HG02852 (cell line): Measurements from ENCODE around the gene CARTPT.

ENCODE experiments used
- ATAC-seq: cut with Tn5 transposase; IDR thresholded peaks from one replicate; pipeline ENCODE4 v1.9.1; 2021; ENCODE audit warnings: mild to moderate bottlenecking, moderate library complexity; ENCODE audit not compliant: unreplicated experiment

CARTPT gene

DNA sequence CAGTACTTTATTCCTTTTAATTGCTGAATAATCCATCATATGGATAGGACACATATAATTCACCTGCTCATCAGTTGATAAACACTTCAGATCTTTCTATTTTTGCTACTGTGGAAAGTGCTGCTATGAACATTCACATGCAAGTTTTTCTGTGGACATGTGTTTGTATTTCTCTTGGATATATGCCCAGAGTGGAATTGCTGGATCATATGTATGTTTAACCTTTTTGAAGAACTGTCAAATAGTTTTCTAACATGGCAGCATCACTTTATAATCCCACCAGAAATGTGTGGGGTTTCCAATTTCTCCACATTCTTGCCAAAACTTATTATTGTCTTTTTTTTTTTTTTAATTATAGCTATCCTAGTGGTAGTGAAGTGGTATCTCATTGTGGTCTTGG is 15.1 kb downstream of the CARTPT start:
- no peak for ATAC-seq

DNA sequence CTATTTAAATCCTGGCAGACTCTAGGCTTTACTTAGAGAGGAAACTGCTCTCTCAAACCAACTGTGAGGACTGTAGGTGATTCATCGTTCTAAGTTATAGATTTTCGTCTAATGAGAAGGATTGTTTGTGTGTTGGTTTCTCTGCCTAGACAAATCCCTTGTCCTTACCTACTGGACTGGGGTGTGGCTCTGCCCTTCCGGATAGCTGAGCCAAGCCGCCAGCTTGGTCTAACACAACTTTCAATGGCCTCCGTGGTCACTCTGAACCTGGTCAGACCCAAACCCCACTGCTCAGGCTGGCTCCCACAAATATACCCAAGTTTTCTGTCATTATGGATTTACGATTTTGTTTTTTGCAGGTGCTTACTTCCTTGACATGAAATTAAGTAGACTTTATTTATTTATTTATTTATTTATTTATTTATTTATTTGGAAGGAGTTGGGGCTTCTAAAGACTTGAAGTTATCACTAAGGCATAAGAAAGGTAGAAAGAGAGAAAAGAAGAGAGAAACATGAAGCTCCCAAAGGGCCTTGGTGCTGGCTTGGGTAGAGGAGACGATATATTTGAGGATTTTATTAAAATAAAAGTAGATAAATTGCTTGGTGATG is 19.0 kb downstream of the CARTPT start:
- no peak for ATAC-seq

DNA sequence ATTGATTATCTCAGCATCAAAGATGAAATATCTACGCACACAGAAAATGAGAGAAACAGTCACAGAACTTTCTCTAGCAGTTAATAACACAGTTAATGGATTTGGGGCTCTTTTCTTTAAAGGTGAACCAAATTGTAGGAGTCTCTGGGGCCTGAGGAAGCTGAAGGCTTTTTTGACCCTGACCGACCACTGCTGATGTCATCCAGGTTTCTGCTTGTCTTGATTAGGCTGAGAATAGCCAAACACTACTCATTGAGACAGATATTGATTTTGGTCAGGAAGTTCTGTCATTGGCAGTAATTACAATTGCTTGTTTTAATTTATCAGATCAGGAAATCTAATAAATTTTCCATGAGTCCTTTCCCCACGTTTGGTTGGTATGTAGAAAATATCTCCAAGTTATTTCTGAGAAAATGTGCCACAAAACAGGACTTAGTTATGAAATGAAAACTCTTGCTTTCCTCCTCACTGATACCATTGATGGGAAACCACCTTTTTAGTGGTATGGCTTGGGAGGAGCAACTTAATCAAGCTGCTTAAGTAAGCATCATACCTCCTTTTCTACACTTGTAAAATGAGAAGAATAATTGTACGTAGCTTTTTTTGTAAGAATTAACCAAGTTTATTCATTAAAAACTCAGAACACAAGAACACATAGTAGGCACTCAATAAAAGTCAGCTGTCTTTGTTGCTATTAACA is 19.7 kb downstream of the CARTPT start:
- no peak for ATAC-seq

DNA sequence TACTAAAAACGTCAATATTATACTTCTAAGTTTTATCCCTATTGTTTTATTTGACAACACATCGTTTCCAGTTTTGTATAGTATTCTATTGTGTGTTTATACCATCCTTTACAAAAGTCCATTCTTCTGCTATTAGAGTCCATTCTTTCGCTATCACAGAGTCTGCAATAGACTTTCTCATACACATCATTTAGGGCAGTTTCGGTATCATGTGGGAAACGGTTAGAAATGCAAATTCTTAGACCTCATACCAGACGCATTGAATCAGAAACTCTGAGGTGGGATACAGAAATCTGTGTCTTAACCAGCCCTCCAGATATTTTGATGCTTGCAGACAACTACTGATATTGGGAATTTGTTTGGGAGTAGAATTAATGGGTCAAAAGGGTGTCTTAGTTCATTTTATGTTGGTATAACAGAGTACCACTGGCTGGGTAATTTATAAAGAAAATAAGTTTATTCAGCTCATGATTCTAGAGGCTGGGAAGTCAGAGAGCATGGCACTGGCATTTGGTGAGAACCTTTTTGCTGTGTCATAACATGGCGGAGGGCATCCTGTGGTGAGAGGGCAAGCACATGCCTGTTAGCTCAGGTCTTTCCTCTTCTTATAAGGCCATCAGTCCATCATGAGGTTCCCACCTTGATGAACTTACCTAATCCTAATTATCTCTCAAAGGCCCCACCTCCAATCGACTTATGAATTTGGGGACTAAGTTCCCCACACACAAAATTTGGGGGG is 21.1 kb downstream of the CARTPT start:
- peak; percentile 99 for ATAC-seq

DNA sequence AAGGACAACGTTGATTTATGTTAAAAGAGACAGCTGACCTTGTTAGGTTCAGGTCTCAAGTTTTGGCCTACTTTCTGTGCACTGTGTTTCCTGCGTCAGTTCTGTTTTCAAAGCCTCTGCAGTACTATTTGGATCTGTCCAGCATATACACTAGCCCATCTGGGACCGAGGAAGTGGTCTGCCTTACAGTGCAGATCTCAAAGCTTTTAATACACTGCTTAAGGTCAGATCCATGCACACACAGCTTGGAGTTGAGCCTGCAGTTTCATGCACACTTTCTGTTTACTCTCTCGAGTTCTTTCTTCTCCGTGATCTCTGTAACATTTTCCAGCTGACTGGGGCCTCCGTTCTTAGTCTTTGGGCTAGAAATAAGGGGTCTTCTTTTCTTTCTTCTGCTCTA is 24.1 kb downstream of the CARTPT start:
- no peak for ATAC-seq

DNA sequence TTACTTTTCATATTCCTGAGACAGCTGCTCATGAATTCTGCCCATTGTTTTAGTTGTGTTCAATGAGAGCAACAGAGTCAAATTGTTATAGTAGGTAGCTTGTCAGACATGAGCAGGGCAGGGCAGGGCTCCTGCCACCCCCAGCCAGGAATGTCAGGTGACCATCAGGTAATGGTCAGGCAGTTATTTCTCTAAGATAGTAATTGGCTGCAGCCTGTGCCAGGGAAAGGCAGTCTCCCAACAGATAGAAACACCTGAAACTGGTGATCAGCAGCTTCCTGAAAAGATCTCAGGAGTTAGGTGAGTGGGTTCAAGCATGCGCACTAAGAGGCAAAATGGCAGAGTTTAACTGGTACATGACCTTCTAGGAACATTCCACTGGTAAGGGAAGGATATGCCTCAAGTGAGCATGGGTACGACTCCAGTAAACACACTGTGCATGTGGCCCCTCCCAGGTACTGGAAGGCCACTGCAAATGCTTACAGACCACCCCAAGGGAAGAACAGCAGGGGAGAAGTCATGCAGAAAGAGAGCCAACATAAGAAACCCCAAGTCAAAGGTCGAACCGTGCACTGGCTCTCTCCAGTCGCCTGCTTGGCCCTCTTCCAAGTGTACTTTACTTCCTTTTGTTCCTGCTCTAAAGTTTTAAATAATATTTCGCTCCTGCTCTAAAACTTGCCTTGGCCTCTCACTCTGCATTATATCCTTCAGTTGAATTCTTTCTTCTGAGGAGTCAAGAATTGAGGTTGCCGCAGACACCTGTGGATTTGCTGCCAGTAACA is 25.1 kb downstream of the CARTPT start:
- no peak for ATAC-seq

DNA sequence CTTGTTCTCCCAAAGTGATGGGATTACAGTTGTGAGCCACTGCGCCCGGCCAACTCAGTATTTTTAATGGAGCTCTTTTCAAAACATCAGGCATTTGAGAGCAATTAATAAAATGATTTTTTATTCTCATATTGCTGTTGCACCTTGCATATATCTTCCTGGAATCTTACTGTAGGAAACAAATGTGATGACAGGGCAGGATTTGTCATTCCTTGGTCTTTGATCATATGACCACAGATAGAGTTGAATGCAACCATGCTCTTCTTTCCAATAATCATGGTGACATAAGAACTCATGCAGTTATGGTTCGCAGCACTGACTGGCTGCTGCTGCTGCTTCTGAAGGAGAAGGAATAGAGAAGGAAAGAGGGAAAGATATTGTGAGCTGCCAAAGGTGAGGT is 28.1 kb downstream of the CARTPT start:
- no peak for ATAC-seq

DNA sequence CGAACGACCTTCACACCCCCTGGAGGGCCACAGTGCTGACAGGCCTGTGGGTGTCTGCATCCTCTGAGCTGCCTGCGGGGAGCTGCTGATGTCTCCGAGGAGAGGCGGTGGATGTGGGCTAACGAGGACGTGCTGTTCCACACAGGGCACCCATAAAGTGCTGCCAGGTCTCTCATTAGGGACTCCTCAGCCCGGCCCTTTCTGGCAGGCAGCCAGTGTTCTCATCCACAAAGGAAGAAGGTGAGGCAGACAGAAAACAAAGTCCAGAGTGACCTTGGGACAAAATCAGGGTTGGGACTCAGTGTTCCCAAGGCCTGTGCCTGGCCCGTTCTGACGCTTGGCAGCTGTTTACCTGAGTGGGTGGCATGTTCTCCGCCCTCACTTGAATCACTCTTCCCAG is 29.3 kb downstream of the CARTPT start:
- no peak for ATAC-seq

DNA sequence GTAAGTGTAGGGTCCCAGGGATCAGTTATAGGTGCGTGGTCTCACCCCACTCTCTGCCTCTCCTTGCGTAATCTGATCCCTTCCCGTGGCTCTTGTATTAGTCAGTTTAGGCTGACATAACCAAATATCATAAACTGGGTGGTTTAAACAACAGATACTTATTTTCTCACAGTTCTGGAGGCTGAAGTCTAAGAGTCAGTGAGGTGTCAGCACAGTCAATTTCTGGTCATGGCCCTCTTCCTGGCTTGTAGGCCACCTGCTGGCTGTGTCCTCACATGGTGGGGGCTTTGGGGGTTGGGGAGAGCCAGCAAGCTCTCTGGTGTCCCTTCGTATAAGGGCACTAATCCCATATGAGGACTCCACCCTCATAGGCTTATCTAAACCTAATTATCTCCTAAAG is 32.3 kb downstream of the CARTPT start:
- ATAC-seq: no peak

DNA sequence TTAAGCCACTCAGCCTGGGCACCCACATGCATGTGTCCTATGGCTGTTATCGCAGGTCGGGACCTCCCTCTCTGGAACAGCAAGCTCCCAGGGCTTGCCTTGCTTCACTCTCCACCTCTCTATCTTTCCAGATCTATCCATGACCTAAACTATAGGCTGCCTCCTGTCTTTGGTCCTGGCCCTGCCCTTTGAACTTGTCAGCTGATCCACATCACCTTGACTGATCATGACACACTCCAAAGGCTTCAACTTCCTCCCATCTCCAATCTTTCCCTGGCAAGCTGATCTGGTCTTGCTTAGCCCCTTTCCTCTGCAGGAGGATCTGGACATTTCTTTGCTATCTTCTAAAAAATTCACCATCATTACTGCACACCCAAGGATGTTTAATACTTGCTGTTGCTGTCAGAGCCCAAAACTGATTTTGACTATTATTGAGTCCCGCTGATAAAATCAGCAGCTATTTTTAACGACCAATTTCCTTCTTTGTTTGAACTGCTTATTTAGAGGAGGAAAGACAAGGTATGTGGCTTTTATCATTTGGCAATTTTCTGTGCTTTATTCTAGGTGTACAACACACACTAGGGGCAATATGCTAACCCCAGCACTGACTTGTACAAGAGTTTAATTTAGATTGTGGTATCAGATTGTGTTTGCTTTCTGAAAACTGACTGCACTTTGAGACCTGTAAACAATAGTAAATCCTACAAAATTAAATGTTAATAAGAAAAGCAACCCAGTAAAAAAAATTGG is 33.5 kb downstream of the CARTPT start:
- ATAC-seq: no peak

DNA sequence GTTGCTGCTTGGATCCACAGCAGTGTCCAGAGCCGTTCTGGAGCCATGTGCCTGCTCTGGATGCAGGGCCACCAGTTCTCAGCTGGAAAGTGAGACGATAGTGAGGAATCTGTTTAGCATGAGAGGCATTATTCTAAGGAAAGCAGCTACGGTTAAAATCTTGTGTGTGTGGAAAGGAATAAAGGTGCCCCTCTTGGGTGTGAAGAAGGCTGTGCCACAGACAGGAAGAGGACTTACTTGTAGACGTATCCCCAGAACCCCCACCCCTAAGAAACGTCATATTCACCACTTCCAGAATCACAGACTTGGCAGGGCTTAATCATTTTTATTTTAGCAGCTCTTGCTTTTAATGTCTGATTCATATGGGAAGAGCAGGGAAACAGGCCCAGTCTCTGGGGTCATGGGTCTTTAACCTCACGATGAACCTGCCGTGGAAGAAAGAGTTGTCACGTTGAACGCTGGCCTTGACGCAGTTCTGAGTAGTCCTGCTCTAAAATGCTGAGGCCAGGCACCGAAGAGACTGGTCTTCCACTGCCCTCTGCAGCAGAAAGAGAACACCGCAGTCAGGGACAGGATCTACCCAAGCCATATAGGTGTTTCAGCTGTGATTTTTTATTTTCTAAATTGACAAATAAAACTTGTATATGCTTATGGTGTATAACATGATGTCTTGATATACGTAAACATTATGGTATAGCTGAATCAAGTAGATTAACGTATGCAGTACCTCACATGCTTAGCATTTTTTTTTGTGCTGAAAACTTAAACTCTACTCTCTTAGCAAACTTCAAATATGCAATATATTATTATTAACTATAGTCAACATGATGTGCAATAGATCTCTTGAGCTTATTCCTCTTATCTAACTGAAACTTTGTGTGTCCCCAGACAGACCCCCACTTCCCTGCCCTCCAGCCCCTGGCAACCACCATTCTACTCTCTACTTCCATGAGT is 38.8 kb downstream of the CARTPT start:
- ATAC-seq: peak; percentile 94

DNA sequence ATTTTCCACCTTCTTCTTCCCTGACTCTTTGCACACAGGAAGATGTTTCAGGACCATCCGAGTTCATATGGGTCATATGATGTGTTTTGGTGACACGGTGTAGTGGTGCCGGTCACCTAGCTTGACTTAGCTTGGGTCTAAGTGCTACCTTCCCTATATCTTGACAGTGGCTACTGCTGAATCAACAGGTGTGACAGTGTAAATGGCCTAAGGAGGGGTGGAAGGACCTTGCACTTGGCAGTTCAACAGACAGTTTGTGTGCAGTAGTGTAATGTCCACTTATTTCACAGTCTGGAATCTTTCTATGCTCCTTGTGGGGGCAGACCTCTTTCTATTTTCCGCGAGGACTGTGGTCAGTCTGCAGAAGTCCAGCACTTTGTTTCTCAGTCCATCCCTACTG is 43.8 kb downstream of the CARTPT start:
- ATAC-seq: no peak

DNA sequence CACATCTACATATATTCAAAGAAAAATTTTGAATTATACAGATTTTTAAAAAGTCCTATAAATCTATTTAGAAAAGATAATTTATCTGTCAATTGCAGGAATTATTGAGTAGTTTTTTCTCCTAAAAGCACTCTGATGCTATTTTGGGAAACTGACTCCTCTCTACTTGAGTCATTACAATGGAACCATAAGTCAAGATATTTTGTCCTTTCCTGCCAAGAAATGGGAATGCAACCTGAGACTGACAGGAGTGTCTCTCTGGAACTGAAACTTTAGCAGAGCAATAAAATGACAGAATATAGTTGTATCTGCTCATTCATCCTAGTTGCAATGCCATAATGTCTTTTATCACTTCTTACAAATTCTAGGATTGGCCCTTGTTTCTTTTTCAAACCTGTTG is 48.6 kb downstream of the CARTPT start:
- no peak for ATAC-seq

DNA sequence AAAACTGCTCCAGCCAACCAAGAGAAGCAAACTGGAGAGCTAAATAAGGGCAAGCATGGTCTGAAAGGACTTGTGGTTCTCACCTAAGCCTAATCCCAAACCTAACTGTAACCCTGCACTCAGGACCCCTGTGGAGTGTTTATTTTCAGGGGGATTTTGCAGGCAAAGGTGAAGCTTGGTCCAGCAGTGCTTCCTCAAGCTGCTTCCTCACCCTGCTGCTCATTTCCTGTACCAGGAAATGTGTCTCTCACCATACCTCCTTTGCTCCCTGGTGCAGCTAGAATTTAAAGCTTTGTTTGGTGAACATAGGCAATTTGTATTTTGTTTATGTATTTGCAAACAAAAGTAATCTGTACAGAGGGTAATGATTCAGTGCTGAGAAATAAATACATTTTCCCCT is 50.2 kb downstream of the CARTPT start:
- no peak for ATAC-seq

DNA sequence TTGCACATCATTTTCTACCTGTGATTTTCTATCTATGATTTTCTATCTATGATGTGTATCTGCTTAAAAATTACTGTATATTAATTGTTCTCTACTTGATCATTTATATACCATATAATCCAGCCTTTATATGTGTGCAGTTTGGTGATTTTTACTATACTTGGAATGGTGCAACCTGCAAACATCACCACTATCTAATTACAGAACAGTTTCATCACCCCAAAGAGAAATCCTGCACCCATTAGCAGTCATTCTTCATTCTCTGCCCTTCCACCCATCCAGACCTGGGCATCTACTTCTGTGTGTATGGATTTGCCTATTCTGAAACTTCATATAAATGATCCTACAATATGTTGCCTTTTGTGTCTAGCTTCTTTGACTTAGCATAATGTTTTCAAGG is 51.3 kb downstream of the CARTPT start:
- no peak for ATAC-seq
